Trophoblast cell (in vitro differentiated cells and primary cell): Measurements from ENCODE around the gene MYO18A.

Experiments used
- DNase-seq, 2 donors: peaks; one replicate each; pipeline ENCODE4 v3.0.0-alpha.2; 2016
- H2AFZ ChIP-seq: 2 replicates; pipeline ENCODE4 v1.6.1; 2013; ENCODE audit warnings: low read length, moderate library complexity, mild to moderate bottlenecking; ENCODE audit not compliant: insufficient read depth, poor library complexity
- H2AK5ac ChIP-seq: 2 replicates; pipeline ENCODE4 v1.6.1; 2013; ENCODE audit warnings: mild to moderate bottlenecking, low read length
- H2BK120ac ChIP-seq: 2 replicates; pipeline ENCODE4 v1.6.1; 2013; ENCODE audit warnings: low read length, mild to moderate bottlenecking, moderate library complexity; ENCODE audit not compliant: insufficient read depth, poor library complexity
- H2BK12ac ChIP-seq: 2 replicates; pipeline ENCODE4 v1.6.1; 2013; ENCODE audit warnings: mild to moderate bottlenecking, low read length, moderate library complexity
- H2BK5ac ChIP-seq: 2 replicates; pipeline ENCODE4 v1.6.1; 2013; ENCODE audit warnings: low read length, low read depth, moderate library complexity, mild to moderate bottlenecking; ENCODE audit not compliant: poor library complexity
- H3K14ac ChIP-seq: 2 replicates; pipeline ENCODE4 v1.6.1; 2013; ENCODE audit warnings: mild to moderate bottlenecking, low read length
- H3K18ac ChIP-seq: 2 replicates; pipeline ENCODE4 v1.6.1; 2013; ENCODE audit warnings: mild to moderate bottlenecking, low read length
- H3K23ac ChIP-seq: 2 replicates; pipeline ENCODE4 v1.6.1; 2013; ENCODE audit warnings: low read length
- H3K27ac ChIP-seq: 2 replicates; pipeline ENCODE4 v1.5.1; 2013; ENCODE audit warnings: low read depth, mild to moderate bottlenecking, inconsistent platforms, low read length, moderate library complexity
- H3K27me3 ChIP-seq: 2 replicates; pipeline ENCODE4 v1.6.1; 2013; ENCODE audit warnings: inconsistent platforms, mild to moderate bottlenecking, low read length, moderate library complexity; ENCODE audit not compliant: insufficient read depth
- H3K36me3 ChIP-seq, 2 experiments: 1 replicate in 1 of 2; 2 replicates in 1 of 2; pipeline ENCODE4 v1.6.1; 2013; ENCODE audit warnings: low read length in 2 of 2, mild to moderate bottlenecking in 2 of 2, moderate library complexity in 1 of 2; ENCODE audit not compliant: insufficient read depth in 2 of 2, control insufficient read depth in 1 of 2
- H3K4ac ChIP-seq: 2 replicates; pipeline ENCODE4 v1.6.1; 2013; ENCODE audit warnings: low read depth, mild to moderate bottlenecking, low read length, moderate library complexity
- H3K4me1 ChIP-seq, 2 experiments: 1 replicate in 1 of 2; 2 replicates in 1 of 2; pipeline ENCODE4 v1.6.1; 2013; ENCODE audit warnings: low read length in 2 of 2, mild to moderate bottlenecking in 2 of 2, moderate library complexity in 1 of 2; ENCODE audit not compliant: insufficient read depth in 2 of 2, control insufficient read depth in 1 of 2
- H3K4me2 ChIP-seq: 2 replicates; pipeline ENCODE4 v1.6.1; 2013; ENCODE audit warnings: inconsistent platforms, mild to moderate bottlenecking, low read length, moderate library complexity
- H3K4me3 ChIP-seq: 2 replicates; pipeline ENCODE4 v1.5.1; 2013; ENCODE audit warnings: mild to moderate bottlenecking, low read depth, low read length, inconsistent platforms
- H3K79me1 ChIP-seq: one replicate; pipeline ENCODE4 v1.6.1; 2013; ENCODE audit warnings: low read length
- H3K79me2 ChIP-seq: 2 replicates; pipeline ENCODE4 v1.6.1; 2013; ENCODE audit warnings: low read length, mild to moderate bottlenecking; ENCODE audit not compliant: control insufficient read depth, insufficient read depth, poor library complexity
- H3K9ac ChIP-seq: 2 replicates; pipeline ENCODE4 v1.6.1; 2013; ENCODE audit warnings: mild to moderate bottlenecking, low read length
- H3K9me3 ChIP-seq: 2 replicates; pipeline ENCODE4 v1.6.1; 2013; ENCODE audit warnings: low read depth, mild to moderate bottlenecking, control low read depth, inconsistent platforms, low read length; ENCODE audit not compliant: insufficient read depth
- H4K12ac ChIP-seq: 2 replicates; pipeline ENCODE4 v1.6.1; 2013; ENCODE audit warnings: low read depth, mild to moderate bottlenecking, low read length, moderate library complexity
- H4K8ac ChIP-seq: 2 replicates; pipeline ENCODE4 v1.6.1; 2013; ENCODE audit warnings: low read depth, mild to moderate bottlenecking, low read length, moderate library complexity
- H4K91ac ChIP-seq: one replicate; pipeline ENCODE4 v1.6.1; 2013; ENCODE audit warnings: low read depth, mild to moderate bottlenecking, low read length, moderate library complexity
- WGBS: extraction: QIAGEN DNeasy Blood & Tissue Kit; methylation state at CpG from one replicate; pipeline ENCODE4 v1.1.7; 2013; ENCODE audit warnings: missing lambda C conversion rate; ENCODE audit not compliant: insufficient read length, insufficient coverage; ENCODE audit errors: extremely low coverage; 5-methylcytosine and 5-hydroxymethylcytosine counted together

MYO18A gene

DNA sequence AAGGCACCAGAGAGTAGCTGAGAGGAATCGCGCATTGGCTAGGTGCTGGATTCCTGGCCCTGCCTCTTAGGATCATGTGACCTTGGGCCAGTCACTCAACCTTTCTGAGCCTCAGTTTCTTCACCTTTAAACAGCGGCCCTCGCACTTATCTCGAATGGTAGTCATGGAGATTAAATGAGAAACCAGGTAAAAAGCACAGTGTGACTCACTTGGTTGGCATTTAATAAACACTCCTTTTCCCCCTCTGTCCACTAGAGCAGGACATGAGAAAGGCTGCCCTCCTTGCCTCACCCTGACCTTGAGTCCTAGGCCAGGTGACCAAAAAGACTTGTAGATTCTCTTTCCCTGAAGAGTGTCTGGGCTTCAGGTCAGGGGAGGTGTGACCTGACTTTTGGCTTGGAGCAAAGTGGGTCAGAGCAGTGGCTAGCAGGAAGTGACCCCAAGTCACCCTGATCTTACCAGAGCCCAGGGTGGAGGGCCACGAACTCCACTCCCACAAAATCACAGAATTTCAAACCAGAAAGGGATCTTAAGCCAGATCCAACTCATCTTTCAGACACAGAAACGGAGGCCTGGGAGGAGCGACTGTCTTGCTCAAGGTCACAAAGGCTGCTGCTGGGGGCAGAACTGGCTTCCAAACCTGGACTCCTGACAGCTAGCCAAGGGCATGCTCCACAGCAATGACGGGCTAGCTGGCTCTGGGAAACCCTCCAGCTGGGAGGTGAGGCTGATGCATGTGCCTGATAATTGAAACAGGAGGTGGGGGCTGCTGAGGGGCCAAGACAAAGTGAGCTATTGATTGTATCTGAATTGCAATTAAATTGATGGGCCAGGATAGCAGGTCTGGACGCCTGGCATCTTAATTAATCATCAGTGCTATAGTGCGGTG is 72.0 kb downstream of the MYO18A start:
- H3K79me2 ChIP-seq = no peaks in the 10 kb centered on the region
- H3K4me1 ChIP-seq = peaks cover 7% of the 10 kb centered on the region in 2 experiments
- no peak overlapping the region for H3K4ac ChIP-seq
- H3K14ac ChIP-seq = no peak overlapping the region
- no peak overlapping the region for H3K4me3 ChIP-seq
- H4K12ac ChIP-seq = no peak overlapping the region
- no peak overlapping the region for H4K91ac ChIP-seq
- DNase-seq = peak; percentile 58 to 85
- no peak overlapping the region for H4K8ac ChIP-seq
- no peak overlapping the region for H2AFZ ChIP-seq
- H3K9me3 ChIP-seq = no peaks in the 10 kb centered on the region
- no peaks in the 10 kb centered on the region for H3K27me3 ChIP-seq
- no peak overlapping the region for H3K9ac ChIP-seq
- no peak overlapping the region for H3K27ac ChIP-seq
- no peak overlapping the region for H2AK5ac ChIP-seq
- H3K23ac ChIP-seq = no peak overlapping the region
- WGBS = no CpG with 5 or more reads among the region's 11 CpGs
- no peak overlapping the region for H2BK120ac ChIP-seq
- H3K18ac ChIP-seq = no peak overlapping the region
- H3K4me2 ChIP-seq = no peak overlapping the region
- no peak overlapping the region for H2BK12ac ChIP-seq
- peaks cover 39 to 52% of the 10 kb centered on the region in 2 experiments for H3K36me3 ChIP-seq
- no peaks in the 10 kb centered on the region for H3K79me1 ChIP-seq
- H2BK5ac ChIP-seq = no peak overlapping the region

DNA sequence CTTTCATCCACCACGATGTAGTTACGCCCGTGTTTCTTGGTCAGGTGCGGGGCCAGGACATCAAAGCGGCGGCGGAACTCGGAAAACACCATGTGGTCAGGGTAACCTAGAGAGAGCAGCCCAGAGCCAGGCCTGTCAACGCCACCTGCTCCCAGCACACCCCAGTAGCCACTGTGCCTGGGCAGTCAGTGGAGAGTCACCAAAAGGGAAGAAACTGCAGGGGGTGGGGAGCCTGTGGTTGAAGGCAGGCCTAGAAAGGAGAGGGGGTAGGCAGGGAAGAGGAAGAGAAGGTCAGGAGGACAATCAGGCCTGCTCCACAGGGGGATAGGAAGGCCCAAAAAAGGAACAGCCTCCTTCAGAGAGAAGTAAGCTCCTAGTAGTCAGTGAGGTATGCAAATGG is 73.1 kb downstream of the MYO18A start:
- H3K4ac ChIP-seq = no peak overlapping the region
- H3K36me3 ChIP-seq = peaks cover 39 to 45% of the 10 kb centered on the region in 2 experiments
- no peaks in the 10 kb centered on the region for H3K9me3 ChIP-seq
- no peak overlapping the region for H3K23ac ChIP-seq
- H3K27me3 ChIP-seq = no peaks in the 10 kb centered on the region
- no peak overlapping the region for H2BK120ac ChIP-seq
- no peak overlapping the region for H4K8ac ChIP-seq
- H3K4me1 ChIP-seq = peaks cover 13 to 16% of the 10 kb centered on the region in 2 experiments
- H3K14ac ChIP-seq = no peak overlapping the region
- DNase-seq = no peak
- no CpG with 5 or more reads among the region's 9 CpGs for WGBS
- no peak overlapping the region for H3K27ac ChIP-seq
- no peak overlapping the region for H3K9ac ChIP-seq
- H2BK5ac ChIP-seq = no peak overlapping the region
- no peak overlapping the region for H2BK12ac ChIP-seq
- H3K79me2 ChIP-seq = no peaks in the 10 kb centered on the region
- no peak overlapping the region for H2AFZ ChIP-seq
- H2AK5ac ChIP-seq = no peak overlapping the region
- H3K18ac ChIP-seq = no peak overlapping the region
- no peak overlapping the region for H4K91ac ChIP-seq
- H3K4me3 ChIP-seq = no peak overlapping the region
- no peak overlapping the region for H4K12ac ChIP-seq
- no peak overlapping the region for H3K4me2 ChIP-seq
- no peaks in the 10 kb centered on the region for H3K79me1 ChIP-seq

DNA sequence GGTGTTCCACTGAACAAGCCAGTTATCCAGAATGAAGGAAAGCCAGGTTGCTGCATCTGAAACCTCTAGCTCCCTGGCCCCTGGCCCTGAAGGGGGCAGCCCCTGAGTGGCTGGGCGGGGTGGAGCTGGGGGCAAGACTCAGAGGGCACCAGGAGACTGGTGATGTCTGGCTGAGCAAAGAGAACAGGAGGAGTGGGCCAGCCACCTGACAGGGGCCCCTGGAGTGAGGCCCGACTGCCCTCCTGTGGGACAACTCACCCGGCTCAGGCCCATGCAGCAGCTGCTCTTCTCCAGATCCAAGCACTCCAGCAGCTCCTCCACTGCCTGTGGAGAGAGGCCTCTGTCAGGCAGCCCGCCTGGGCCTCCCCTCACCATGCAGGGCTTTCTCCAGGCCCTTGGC is 76.9 kb downstream of the MYO18A start:
- H3K4ac ChIP-seq = no peak overlapping the region
- no CpG with 5 or more reads among the region's 4 CpGs for WGBS
- peaks cover 17 to 19% of the 10 kb centered on the region in 2 experiments for H3K4me1 ChIP-seq
- no peak overlapping the region for H3K14ac ChIP-seq
- H3K27me3 ChIP-seq = no peaks in the 10 kb centered on the region
- H4K8ac ChIP-seq = no peak overlapping the region
- peaks cover 28 to 32% of the 10 kb centered on the region in 2 experiments for H3K36me3 ChIP-seq
- no peak overlapping the region for H2BK120ac ChIP-seq
- no peak overlapping the region for H4K91ac ChIP-seq
- no peak overlapping the region for H2AK5ac ChIP-seq
- H2AFZ ChIP-seq = no peak overlapping the region
- no peak overlapping the region for H3K18ac ChIP-seq
- no peak overlapping the region for H3K4me3 ChIP-seq
- no peak overlapping the region for H3K23ac ChIP-seq
- DNase-seq = peak; percentile 24 to 30
- H3K4me2 ChIP-seq = no peak overlapping the region
- H3K9ac ChIP-seq = no peak overlapping the region
- H3K79me2 ChIP-seq = no peaks in the 10 kb centered on the region
- H4K12ac ChIP-seq = no peak overlapping the region
- H3K79me1 ChIP-seq = no peaks in the 10 kb centered on the region
- H3K27ac ChIP-seq = no peak overlapping the region
- H2BK12ac ChIP-seq = no peak overlapping the region
- no peak overlapping the region for H2BK5ac ChIP-seq
- H3K9me3 ChIP-seq = no peaks in the 10 kb centered on the region

DNA sequence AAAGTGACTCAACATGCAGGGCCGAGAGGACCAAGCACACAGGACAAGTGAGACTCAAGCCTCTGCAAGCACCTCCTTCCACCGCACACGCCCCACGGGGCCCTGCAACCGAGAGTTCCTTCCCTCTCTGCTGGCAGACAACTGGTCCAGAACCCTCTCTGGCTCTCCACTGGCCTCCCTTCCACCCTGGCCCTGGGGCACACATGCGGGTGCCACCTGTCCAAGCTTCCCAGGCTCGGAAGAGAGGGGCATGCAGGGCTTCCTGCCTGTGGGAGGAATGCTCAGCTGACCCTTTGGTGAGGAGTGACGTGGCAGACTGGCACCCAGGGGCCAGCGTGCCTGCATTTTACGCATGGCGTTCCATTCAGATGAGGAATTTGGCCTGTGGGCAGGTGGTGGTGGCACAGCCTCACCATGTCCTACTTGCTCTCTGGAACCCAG is 77.4 kb downstream of the MYO18A start:
- Histone ChIP-seq H3K79me1 (no peaks in the 10 kb centered on the region), H3K4me1 (peaks cover 12 to 15% of the 10 kb centered on the region in 2 experiments), H3K18ac (no peak overlapping the region), H3K4me2 (no peak overlapping the region), H3K4ac (no peak overlapping the region), H3K36me3 (peaks cover 33 to 38% of the 10 kb centered on the region in 2 experiments), H3K9me3 (no peaks in the 10 kb centered on the region), H2BK5ac (no peak overlapping the region), H3K4me3 (no peak overlapping the region), H3K14ac (no peak overlapping the region), H3K27ac (no peak overlapping the region), H3K9ac (no peak overlapping the region), H2BK120ac (no peak overlapping the region), H4K8ac (no peak overlapping the region), H3K23ac (no peak overlapping the region), H2AFZ (no peak overlapping the region), H4K91ac (no peak overlapping the region), H3K27me3 (no peaks in the 10 kb centered on the region), H4K12ac (no peak overlapping the region), H2BK12ac (no peak overlapping the region), H3K79me2 (no peaks in the 10 kb centered on the region), H2AK5ac (no peak overlapping the region)
- DNase-seq = peak; percentile 99
- no CpG with 5 or more reads among the region's 11 CpGs for WGBS
